Upper lobe of left lung (tissue), 4 donors: ENCODE measurements around the gene EML4.

Experiments
- POLR2A ChIP-seq, 4 donors: fragments of 450-650 bp; IDR thresholded peaks; one replicate each; pipeline ENCODE4 v1.5.1; 2016 to 2017; ENCODE audit warnings: antibody characterized with exemption in 4 of 4, mild to moderate bottlenecking in 2 of 4
- TF ChIP-seq, protein P1 (sequence below), 6 experiments: fragments of 450-650 bp in 4 of 6; fragments of 200-600 bp in 2 of 6; sonication (generic) in 2 of 6; IDR thresholded peaks; one replicate each; pipeline ENCODE4 v1.5.1; 2016 to 2019; ENCODE audit warnings: antibody characterized with exemption in 6 of 6

DNA sequence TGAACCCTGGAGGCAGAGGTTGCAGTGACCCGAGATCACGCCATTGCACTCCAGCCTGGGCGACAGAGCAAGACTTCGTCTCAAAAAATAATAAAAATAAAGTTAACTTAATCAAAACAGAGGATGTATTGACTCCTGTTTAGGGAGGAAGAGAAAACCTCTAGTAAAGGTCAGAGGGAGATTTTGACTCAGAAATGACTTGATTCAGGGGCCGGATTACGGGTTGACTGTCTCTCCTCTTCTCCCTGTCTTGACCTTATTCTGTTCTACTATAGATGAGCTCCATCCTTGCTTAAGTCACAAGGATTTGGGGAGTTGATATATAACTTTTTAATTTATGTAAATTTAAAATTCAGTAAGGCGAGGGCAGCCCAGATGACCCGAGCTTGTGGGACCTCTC is 120.9 kb downstream of the EML4 start:
- TF ChIP-seq, protein P1, sequence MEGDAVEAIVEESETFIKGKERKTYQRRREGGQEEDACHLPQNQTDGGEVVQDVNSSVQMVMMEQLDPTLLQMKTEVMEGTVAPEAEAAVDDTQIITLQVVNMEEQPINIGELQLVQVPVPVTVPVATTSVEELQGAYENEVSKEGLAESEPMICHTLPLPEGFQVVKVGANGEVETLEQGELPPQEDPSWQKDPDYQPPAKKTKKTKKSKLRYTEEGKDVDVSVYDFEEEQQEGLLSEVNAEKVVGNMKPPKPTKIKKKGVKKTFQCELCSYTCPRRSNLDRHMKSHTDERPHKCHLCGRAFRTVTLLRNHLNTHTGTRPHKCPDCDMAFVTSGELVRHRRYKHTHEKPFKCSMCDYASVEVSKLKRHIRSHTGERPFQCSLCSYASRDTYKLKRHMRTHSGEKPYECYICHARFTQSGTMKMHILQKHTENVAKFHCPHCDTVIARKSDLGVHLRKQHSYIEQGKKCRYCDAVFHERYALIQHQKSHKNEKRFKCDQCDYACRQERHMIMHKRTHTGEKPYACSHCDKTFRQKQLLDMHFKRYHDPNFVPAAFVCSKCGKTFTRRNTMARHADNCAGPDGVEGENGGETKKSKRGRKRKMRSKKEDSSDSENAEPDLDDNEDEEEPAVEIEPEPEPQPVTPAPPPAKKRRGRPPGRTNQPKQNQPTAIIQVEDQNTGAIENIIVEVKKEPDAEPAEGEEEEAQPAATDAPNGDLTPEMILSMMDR (IDR thresholded peaks at IDR 0.05), result no peak
- no peak for TF ChIP-seq POLR2A (IDR thresholded peaks at IDR 0.05)
